GM19395 (cell line): ENCODE results near the gene MAZ.
"Not testable (repeated sequence)": the region's sequence is repeated elsewhere in the genome, so short reads cannot be mapped to it uniquely, and the experiment has no call there.

Experiments used
- ATAC-seq: cut with Tn5 transposase; IDR thresholded peaks from one replicate; pipeline ENCODE4 v1.9.1; 2021; ENCODE audit warnings: mild to moderate bottlenecking, moderate library complexity; ENCODE audit not compliant: unreplicated experiment

Gene MAZ

DNA sequence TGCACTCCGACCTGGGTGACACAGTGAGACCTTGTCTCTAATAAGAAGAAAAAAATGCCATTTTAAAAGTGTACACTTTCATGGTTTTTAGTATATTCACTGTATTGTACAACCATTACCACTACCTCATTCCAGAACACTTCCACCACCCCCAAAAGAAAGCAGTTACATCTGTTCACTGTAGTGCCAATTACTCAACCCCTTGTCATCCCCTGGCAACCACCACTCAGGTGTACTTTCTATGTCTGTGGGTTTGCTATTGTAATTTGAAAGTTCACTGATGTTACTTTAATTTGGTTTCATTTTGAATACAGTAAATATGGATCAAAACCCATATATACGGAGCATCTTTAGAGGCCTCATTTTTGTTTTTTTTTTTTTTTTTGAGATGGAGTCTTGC, 22.2 kb upstream of the MAZ start:
- ATAC-seq = no peak

DNA sequence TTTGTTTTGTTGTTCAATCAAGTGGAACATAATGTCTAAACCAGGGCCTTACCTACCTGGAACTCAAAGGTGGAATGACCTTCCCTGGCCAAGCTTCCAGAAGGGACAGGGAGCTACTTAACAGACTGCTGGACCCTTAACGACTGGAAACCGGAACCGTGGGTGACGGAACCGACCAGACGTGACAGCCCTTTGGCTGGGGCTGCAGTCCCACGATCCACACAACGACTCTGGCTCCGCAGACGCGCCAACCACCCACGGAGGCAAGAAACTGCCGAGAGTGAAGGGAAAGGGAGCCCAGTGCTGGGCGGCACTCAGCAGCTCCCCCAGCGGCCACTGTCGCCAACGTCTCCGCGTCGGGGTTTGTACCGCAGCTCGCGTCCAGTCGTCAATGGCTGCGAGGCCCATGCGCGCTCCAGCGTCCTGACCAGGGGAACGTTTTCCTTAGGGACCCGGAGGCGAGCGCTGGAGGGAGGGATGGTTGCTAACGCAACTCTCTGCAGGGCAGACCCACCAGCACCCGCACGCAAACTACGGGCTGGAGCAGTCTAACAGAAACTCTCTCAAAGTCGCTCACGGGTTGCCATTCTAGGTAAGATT, 21.3 kb upstream of the MAZ start:
- no peak for ATAC-seq

DNA sequence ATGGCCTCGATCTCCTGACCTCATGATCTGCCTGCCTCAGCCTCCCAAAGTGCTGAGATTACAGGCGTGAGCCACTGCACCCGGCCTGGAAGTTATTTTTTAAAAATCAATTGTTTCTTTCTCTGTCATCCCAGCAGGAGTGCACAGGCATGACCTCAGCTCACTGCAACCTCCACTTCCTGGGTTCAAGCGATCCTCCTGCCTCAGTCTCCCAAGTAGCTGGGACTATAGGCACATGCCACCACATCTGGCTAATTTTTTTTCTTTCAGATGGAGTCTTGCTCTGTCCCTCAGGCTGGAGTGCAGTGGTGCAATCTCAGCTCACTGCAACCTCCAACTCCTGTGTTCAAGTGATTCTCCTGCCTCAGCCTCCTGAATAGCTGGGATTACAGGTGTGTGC, 19.2 kb upstream of the MAZ start:
- not testable (repeated sequence) for ATAC-seq

DNA sequence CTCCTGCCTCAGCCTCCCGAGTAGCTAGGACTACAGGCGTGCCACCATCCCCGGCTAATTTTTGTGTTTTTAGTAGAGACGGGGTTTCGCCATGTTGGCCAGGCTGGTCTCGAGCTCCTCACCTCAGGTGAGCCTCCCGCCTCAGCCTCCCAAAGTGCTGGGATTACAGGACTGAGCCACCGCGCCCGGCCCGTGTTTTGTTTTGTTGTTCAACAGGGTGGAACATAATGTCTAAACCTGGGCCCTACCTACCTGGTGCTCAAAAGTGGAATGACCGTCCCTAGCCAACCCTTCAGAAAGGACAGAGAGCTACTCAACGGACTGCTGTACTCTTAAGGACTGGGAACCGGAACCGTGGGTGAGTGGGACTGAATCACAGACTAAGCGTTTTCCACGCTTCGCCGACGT, 16.6 kb upstream of the MAZ start:
- no peak for ATAC-seq

DNA sequence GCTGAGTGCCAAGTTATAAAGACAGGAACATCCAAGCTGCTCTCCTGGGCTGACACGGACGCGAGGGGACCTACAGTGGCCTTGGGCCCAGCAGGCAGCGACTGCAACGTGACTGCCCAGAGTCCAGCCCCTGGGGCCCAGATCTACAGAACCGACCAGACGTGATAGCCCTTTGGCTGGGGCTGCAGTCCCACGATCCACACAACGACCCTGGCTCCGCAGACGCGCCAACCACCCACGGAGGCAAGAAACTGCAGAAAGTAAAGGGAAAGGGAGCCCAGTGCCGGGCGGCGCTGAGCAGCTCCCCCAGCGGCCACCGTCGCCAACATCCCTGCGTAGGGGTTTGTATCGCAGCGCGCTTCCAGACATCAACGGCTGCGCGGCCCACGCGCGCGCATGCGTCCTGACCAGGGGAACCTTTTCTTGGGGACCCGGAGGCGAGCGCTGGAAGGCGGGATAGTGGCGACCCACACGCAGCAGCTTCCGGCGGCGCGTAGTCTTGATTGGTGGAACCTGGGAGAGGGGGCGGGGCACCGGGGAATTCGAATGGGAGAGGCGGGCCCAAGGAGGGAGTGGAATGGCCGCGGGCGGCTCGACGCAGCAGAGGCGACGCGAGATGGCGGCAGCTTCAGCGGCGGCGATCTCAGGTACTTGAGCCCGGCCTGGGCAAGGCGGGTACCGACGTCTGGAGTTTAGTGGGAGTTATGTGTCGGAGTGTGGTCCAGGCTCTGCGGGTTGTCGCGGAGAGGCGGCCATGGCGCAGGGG, 16.0 kb upstream of the MAZ start, which contains the start of gene KIF22:
Gene KIF22, plus strand, starts transcription at position 569 of the 766 bp plus-strand sequence. Its CDS starts 9 bp downstream, at position 578.
- ATAC-seq = peak; percentile 90

DNA sequence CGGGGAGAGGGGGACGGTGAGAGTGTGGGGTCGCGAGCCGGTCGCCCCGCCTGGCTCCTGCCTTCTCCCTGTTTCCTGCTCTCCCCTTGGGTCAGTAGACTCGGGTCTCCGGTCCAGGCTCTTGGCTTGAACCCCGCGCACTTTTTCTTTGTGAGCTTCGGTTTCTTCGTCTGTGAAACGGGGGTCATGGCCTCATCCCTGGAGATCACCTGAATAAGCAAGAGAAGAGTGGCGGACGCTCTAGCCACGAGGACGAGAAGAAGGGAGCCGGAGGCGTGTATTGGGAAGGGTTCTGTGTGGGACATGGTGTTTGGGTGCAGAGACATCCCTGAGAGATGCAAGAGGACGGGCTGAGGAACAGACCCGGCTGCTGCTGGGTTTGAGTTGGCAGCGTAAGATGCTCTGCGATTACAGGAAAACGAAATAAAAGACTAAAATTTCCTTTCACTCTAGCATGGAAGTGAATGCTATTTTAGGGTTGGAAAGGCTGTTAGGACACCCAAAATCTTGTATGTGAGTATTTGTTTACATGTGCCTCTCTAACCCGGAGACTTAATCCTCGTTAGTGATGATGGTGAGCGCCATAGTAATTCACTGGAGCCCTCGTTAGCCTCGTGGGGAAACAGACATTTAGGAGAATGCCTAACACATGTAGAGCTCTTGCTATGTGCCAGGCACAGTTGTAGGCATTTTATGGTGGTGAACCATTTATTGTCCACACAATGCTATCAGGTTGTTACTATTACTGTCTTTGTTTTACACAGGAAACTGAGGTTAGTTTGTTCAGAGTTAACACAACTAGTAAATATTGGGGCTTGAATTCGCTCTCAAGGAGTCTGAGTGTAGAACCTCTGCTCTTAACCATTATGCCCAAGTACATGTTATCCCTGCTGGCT, 15.1 kb upstream of the MAZ start:
- no peak for ATAC-seq

DNA sequence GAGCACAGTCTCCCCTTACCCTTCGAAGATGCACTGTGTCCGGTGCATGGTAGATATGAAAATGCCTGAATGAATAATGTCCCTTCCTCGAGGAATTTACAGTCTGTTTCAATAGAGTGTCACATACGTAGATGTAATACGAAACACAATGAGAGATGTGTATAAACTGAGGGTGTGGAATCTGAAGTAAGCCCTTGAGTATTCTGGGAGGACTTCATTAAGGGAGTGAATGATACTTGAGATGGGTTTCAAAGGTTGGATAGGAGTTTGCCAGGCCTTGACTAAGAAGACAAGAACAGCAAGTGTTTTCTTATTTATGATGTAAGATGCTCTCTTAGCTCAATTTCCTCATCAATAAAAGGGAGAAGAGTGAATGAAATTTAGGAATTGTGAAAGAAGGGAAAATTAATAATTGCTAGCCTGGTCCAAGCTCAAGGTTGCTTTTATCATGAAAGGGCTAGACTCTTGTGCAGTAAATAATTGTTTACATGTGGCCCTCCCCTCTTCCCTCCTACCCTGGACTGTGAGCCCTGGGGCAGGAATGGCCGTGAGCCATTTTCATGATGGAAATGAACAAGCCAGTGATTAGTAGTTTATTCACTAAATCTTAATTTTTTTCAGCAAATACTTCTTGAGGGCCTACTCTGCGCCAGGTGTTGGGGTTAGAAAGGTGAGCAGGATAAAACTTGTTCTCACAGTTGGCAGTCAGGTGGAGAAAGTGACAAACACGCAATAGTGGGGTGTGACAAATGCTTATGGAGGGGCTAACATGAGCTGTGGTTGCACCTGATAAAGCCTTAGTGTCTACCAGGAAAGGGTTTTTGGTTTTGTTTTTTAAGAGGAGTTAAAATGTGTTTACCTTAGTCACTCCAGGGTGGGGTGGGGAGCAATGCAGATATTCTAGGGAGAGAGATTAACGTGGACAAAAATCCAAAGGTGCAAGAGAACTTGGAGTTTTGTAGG, 14.2 kb upstream of the MAZ start:
- ATAC-seq = no peak

DNA sequence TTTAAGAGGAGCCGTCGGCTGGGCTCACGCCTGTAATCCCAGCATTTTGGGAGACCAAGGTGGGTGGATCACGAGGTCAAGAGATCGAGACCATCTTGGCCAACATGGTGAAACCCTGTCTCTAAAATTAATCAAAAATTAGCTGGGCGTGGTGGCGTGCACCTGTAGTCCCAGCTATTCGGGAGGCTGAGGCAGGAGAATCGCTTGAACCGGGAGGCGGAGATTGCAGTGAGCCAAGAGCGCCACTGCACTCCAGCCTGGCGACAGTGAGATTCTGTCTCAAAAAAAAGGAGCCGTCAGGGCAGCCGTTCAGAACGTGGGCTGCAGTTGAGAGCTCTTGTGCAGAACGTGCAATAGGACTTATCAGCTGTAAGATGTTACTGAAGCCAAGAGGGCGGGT, 13.2 kb upstream of the MAZ start:
- not testable (repeated sequence) for ATAC-seq

DNA sequence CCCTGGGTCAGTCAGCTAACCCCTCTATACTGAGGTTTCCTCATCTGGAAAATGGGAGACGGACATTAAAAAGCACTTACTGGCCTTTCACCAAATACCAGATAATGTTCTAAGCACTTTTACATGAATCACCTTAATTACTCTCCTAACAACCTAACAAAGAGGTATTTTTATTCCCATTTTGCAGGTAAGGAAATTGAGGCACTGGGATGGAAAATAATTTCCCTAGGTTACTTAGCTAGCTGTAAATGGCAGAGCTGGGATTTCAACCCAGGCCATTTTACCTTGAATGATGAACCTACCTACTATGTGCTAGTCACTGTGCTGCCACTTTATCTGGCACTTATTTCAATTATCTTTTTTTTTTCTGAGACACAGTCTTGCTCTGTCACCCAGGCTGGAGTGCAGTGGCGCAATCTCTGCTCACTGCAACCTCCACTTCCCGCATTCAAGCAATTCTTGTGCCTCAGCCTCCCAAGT, 12.1 kb upstream of the MAZ start:
- ATAC-seq = no peak

DNA sequence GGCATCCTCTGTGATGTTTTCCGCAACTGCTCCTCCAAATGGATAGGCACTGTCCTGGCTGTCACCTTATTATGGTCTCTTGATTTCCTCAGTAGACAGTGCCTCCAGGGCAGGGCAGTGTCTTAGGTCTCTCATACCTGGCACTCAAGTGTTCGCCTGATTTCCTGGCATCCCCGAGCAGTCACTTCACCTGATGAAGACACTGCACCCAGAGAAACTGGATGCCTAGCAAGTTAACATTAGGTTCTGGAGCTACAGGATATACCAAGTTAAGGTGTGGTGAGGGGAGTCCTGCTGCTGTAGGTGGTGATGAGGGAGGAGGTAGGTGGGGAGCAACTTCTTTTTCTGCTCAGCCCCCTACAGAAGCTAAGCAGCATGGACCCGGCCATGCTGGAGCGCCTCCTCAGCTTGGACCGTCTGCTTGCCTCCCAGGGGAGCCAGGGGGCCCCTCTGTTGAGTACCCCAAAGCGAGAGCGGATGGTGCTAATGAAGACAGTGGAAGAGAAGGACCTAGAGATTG, 3.9 kb upstream of the MAZ start:
- no peak for ATAC-seq

DNA sequence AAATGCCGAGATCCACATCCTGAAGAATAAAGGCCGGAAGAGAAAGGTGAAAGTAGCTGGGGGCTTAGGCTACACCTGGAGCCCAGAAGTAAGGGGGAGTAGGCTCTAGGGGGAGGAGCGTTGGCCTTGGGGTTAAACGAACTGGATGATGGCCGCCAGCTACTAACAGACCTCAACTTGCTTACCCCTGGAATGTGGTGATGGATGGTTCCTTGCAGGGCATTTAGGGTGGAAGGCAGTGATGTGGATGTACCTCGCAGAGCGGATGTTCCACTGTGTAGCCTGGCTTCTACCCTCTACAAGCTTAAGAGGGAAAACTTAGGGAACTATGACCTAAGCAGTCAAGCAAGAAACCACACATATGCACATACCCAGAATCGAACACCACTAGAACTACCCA, 2.3 kb upstream of the MAZ start:
- no peak for ATAC-seq

DNA sequence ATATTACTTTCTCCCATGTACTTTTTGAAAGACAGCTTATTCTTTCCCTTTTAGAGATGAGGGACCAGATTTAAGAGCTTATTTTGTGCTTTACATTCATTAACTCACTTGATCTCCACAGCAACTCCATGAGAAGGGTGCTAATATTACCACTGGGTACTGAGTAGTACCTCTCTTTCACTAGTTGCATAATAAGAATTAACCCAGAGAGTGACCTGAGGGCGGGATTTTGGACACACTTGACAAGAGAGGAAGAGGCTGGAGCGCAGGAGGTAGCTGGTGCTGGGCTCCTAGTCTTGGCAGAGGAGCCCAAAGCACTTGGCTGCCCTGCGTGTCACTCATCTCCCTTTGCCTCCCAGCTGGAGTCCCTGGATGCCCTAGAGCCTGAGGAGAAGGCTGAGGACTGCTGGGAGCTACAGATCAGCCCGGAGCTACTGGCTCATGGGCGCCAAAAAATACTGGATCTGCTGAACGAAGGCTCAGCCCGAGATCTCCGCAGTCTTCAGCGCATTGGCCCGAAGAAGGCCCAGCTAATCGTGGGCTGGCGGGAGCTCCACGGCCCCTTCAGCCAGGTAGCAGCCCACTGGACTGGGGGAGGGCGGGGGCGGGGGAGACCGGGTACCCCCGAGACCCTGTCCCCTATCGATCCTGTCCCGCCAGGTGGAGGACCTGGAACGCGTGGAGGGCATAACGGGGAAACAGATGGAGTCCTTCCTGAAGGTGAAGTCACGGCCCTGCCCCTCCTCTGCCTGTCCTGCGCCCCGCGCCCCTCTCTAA, 1.7 kb upstream of the MAZ start:
- no peak for ATAC-seq

DNA sequence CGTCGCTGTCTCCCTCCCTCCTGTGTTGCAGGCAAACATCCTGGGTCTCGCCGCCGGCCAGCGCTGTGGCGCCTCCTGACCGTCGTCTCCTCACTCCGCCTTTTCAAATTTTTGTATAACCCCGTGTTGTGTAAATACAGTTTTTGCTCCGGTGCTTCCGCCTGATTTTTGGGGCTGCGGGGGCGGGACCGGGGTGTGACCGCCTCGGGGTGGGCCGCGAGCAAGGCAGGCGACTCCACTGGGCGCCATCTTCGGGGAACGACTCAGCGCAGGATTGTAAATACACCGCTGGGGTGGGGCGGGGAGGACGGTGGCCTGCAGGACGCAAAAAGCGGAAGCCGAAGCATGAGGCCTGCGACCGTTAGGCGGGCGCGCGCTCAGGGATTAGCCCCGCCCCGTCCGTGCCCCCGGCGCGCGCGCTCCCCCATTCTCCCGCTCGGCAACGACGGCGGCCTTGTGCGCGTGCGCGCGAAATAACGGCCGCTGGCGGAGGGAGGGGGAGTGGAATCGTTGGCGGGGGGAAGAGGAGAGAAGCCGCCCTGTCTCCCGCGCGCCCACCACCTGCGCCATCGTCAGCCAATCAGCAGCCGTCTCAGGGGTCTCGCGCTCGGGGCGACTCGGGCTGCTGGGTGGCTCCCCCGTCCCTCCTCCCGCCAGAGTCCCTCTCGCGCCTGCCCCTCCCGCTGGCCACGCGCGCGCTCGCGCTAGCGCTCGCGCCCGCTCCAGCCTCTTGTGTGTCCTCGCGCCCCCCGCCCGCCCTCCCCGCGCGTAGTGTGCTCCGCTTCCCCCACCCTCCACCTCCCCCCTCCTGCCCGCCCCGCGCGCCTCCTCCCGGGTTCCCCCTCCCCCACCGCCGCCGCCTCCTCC, 864 bp upstream of the MAZ start:
- ATAC-seq = peak; percentile 60

DNA sequence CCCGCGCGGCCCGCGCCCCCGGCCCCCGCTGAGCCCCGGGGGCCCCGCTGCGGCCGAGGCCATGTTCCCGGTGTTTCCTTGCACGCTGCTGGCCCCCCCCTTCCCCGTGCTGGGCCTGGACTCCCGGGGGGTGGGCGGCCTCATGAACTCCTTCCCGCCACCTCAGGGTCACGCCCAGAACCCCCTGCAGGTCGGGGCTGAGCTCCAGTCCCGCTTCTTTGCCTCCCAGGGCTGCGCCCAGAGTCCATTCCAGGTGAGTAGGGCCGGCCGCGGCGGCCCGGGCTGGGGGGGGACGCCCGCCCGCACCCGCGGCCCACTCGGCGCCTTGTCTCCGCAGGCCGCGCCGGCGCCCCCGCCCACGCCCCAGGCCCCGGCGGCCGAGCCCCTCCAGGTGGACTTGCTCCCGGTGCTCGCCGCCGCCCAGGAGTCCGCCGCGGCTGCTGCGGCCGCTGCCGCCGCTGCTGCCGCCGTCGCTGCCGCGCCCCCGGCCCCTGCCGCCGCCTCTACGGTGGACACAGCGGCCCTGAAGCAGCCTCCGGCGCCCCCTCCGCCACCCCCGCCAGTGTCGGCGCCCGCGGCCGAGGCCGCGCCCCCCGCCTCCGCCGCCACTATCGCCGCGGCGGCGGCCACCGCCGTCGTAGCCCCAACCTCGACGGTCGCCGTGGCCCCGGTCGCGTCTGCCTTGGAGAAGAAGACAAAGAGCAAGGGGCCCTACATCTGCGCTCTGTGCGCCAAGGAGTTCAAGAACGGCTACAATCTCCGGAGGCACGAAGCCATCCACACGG, 504 bp downstream of the MAZ start:
- ATAC-seq = no peak

DNA sequence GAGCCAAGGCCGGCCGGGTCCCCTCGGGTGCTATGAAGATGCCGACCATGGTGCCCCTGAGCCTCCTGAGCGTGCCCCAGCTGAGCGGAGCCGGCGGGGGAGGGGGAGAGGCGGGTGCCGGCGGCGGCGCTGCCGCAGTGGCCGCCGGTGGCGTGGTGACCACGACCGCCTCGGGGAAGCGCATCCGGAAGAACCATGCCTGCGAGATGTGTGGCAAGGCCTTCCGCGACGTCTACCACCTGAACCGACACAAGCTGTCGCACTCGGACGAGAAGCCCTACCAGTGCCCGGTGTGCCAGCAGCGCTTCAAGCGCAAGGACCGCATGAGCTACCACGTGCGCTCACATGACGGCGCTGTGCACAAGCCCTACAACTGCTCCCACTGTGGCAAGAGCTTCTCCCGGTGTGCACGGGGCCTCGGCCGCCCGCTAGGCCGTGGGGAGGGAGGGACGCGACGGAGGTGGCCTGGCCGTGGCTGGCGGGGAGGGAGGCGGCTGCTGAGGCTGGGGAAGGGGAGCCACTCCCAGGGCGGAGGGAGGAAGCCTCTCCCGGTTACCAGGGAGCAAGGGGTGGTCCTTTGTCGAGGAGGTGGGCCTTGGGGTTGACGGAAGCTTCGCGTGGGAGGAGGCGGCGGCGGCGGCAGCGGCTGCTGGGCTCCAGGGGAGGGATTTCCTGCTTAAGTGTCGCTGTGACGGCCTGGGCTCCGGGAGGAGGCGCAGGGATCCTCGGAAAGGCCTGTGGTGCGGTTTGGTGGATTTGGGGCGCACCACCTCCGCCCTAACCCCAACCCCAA, 1.3 kb downstream of the MAZ start:
- no peak for ATAC-seq

DNA sequence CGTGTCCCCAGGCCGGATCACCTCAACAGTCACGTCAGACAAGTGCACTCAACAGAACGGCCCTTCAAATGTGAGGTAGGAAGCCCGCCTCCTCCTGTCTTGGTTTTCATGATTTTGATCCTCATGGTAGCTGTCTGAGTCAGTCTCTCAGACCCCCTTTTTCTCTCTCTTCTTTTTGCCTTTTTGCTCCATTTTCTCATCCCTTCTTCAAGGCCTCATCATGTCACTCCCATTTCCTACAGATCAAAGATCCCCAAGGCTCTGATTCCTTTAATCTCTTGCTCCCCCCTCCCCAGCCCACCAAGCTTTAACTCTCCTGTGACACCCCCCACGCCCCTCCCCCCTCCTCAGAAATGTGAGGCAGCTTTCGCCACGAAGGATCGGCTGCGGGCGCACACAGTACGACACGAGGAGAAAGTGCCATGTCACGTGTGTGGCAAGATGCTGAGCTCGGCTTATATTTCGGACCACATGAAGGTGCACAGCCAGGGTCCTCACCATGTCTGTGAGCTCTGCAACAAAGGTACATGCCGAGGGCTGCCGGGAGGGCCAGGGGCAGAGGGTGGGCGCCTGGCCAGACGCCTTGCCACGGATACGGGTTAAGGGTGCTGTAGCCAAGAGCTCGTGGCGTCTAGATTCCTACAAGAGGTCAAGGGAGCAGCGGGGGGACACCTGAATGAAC, 2.0 kb downstream of the MAZ start:
- ATAC-seq = no peak
